Fibroblast of villous mesenchyme (primary cell): Measurements from ENCODE around the gene DYNC1H1. TPM values are rescaled to one million over a fixed set of nuclear protein-coding genes. Genes with fewer than 3 reads are reported as not detected.
A peak's percentile ranks its signal among the peaks of the same experiment; 100 is the strongest.
"Not testable (repeated sequence)": the region's sequence is repeated elsewhere in the genome, so short reads cannot be mapped to it uniquely, and the experiment has no call there.

ENCODE experiments used
- DNase-seq: peaks from one replicate; pipeline ENCODE4 v3.0.0-alpha.2; 2010; ENCODE audit warnings: low read depth
- H3K4me3 ChIP-seq: 2 replicates; pipeline ENCODE4 v1.5.1; 2011; ENCODE audit warnings: low read depth, mild to moderate bottlenecking, low read length
- CTCF ChIP-seq: IDR thresholded peaks from 2 replicates; pipeline ENCODE4 v1.5.1; 2012; ENCODE audit warnings: low read depth, mild to moderate bottlenecking, low read length; ENCODE audit not compliant: insufficient read depth
- total RNA-seq: library from RNA; depleted of rRNA; stranded (reverse); fragments of >200 nt; gene quantifications from 2 replicates; pipeline ENCODE4 v1.2.3, GENCODE V29; 2012

Gene DYNC1H1
- total RNA-seq, 1 donor = 518 TPM

DNA sequence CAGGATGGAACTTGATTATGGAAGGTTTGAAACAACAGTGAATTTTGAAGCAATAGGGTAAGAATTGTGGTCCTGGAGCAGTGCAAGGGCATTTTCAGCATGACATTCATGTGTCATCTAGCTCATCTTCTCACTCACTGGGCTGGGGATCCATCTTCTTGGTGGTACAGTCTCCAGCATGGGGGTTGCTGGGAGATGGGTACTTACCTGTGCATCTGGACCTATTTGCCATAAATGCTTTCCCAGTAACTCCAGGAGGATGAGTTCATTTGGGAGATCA is 115.3 kb downstream of the DYNC1H1 start:
- DNase-seq = no peak
- no peak for TF ChIP-seq CTCF
- H3K4me3 ChIP-seq = no peak overlapping the region

GRCh38 chr14:102080183-102081080 is 116.1 kb downstream of the DYNC1H1 start:
- no peak for DNase-seq
- no peak overlapping the region for H3K4me3 ChIP-seq
- no peak for TF ChIP-seq CTCF

- H3K4me3 ChIP-seq = no peak overlapping the region
- no peak for TF ChIP-seq CTCF
- no peak for DNase-seq
Measured at GRCh38 chr14:102081231-102082080, 117.1 kb downstream of the DYNC1H1 start.

GRCh38 chr14:102084522-102084921 is 120.1 kb downstream of the DYNC1H1 start:
- not testable (repeated sequence) for DNase-seq

DNA sequence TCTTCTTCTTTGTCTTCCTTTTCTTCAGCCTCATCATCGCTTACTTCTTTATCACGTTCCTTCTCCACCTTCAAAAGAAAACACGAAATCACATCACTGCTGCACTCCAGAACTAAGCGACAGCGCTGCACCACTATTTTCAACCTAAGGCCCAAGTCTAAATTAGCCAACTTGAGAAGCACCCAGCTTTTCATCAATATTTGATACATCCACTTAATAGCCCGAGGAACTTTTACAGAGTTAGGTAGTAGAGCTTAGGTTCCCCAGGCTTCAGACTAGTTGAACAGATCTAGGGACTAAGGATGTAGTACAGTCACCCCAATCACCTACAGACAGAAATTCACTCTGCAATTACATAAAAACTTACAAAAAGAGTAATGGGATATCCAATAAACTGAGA is 120.6 kb downstream of the DYNC1H1 start:
- no peak for TF ChIP-seq CTCF
- DNase-seq = no peak
- peak overlapping the region; percentile 83 for H3K4me3 ChIP-seq

More at GRCh38 chr14:102084522-102084921, 120.1 kb downstream of the DYNC1H1 start:
- H3K4me3 ChIP-seq = not testable (repeated sequence)

- no peak for TF ChIP-seq CTCF
- no peak for DNase-seq
- H3K4me3 ChIP-seq = peak overlapping the region; percentile 83
Measured at GRCh38 chr14:102085488-102085887, 121.1 kb downstream of the DYNC1H1 start.
